A549 (cell line): ENCODE data around the gene FOXC2. TPM values are rescaled to one million over a fixed set of nuclear protein-coding genes. Genes with fewer than 3 reads are reported as not detected.

Experiments
- ATAC-seq, 2 experiments: fragments of 200-7000 bp in 1 of 2; fragments of >200 bp in 1 of 2; cut with Nextera tagmentation in 1 of 2; cut with Tn5 transposase in 1 of 2; 3 replicates each; pipeline versions ENCODE4 v1.8.0 to v1.9.1; 2018 to 2020; ENCODE audit warnings: mild to moderate bottlenecking in 1 of 2, moderate library complexity in 1 of 2
- CTCF ChIA-PET: fragments of 300-600 bp; sonication (Branson Sonifier 250); formaldehyde crosslinking; extraction: SDS; loops from one replicate; lab custom pipeline; 2021; ENCODE audit warnings: antibody characterized with exemption, inconsistent platforms; lab: Yijun Ruan, JAX
- POLR2A ChIA-PET: fragments of 350-600 bp; formaldehyde crosslinking; extraction: SDS; loops from one replicate; lab custom pipeline; 2021; ENCODE audit warnings: antibody characterized with exemption, inconsistent platforms; lab: Yijun Ruan, JAX
- DNase-seq, 2 experiments: peaks; one replicate each; pipeline versions ENCODE4 v3.0.0 to v3.0.0-alpha.2; 2011 to 2016; ENCODE audit warnings: low read depth in 1 of 2, low spot score in 1 of 2
- FAIRE-seq: peaks from 2 replicates; lab custom pipeline; 2011; peaks lifted over from hg19 to GRCh38; lab: Jason Lieb, UNC
- H3K27ac ChIP-seq, 2 experiments: fragments of >200 bp; sonication (Bioruptor Twin); formaldehyde crosslinking; 3 replicates each; pipeline ENCODE4 v1.5.1; 2016 to 2017
- H3K4me1 ChIP-seq: fragments of >200 bp; sonication (Bioruptor Twin); formaldehyde crosslinking; 3 replicates; pipeline ENCODE4 v1.6.1; 2016
- H3K4me2 ChIP-seq: fragments of >200 bp; sonication (Bioruptor Twin); formaldehyde crosslinking; 3 replicates; pipeline ENCODE4 v1.6.1; 2016
- H3K4me3 ChIP-seq: fragments of >200 bp; sonication (Bioruptor Twin); formaldehyde crosslinking; 3 replicates; pipeline ENCODE4 v1.5.1; 2016
- H3K9me3 ChIP-seq: fragments of >200 bp; sonication (Bioruptor Twin); formaldehyde crosslinking; 3 replicates; pipeline ENCODE4 v1.6.1; 2016
- CBX2 ChIP-seq: fragments of 200-600 bp; sonication (generic); IDR thresholded peaks from 2 replicates; pipeline ENCODE4 v1.6.1; 2016; ENCODE audit warnings: low read depth, mild to moderate bottlenecking, borderline replicate concordance
- CBX8 ChIP-seq: fragments of 200-600 bp; sonication (generic); IDR thresholded peaks from 2 replicates; pipeline ENCODE4 v1.6.1; 2016
- CEBPB ChIP-seq, 2 experiments: fragments of >200 bp in 1 of 2; sonication (Bioruptor Twin) in 1 of 2; formaldehyde crosslinking in 1 of 2; IDR thresholded peaks; 2 replicates each; pipeline ENCODE4 v1.6.1; 2012 to 2016
- CHD2 ChIP-seq: fragments of 150-350 bp; IDR thresholded peaks from 2 replicates; pipeline ENCODE4 v1.6.1; 2014; ENCODE audit warnings: low read length; ENCODE audit not compliant: partially characterized antibody
- EHF ChIP-seq: fragments of 250-450 bp; sonication (Bioruptor Pico); IDR thresholded peaks from 2 replicates; pipeline ENCODE4 v1.5.0; 2020; ENCODE audit warnings: mild to moderate bottlenecking
- EHMT2 ChIP-seq: fragments of 200-600 bp; sonication (generic); IDR thresholded peaks from 2 replicates; pipeline ENCODE4 v1.6.1; 2016; ENCODE audit warnings: antibody characterized with exemption, low read depth, mild to moderate bottlenecking, moderate library complexity
- ESRRA ChIP-seq: fragments of 150-350 bp; IDR thresholded peaks from 2 replicates; pipeline ENCODE4 v1.6.1; 2014; ENCODE audit warnings: mild to moderate bottlenecking, low read length, borderline replicate concordance
- GATA3 ChIP-seq: IDR thresholded peaks from 2 replicates; pipeline ENCODE4 v1.6.1; 2012; ENCODE audit warnings: borderline replicate concordance
- HOXA7 ChIP-seq: fragments of 250-450 bp; sonication (Bioruptor Pico); IDR thresholded peaks from 2 replicates; pipeline ENCODE4 v1.5.0; 2020; ENCODE audit warnings: mild to moderate bottlenecking, moderate library complexity
- HOXB13 ChIP-seq: fragments of 250-450 bp; sonication (Bioruptor Pico); IDR thresholded peaks from 2 replicates; pipeline ENCODE4 v1.5.0; 2020; ENCODE audit warnings: low read depth, mild to moderate bottlenecking, moderate library complexity
- JUN ChIP-seq, 2 experiments: fragments of >200 bp; sonication (Bioruptor Twin); formaldehyde crosslinking; IDR thresholded peaks; 2 replicates in 1 of 2; 3 replicates in 1 of 2; pipeline ENCODE4 v1.6.1; 2016 to 2017
- JUNB ChIP-seq: fragments of >200 bp; sonication (Bioruptor Twin); formaldehyde crosslinking; IDR thresholded peaks from 2 replicates; pipeline ENCODE4 v1.6.1; 2016
- MAFK ChIP-seq: fragments of 450-650 bp; IDR thresholded peaks from 2 replicates; pipeline ENCODE4 v1.6.1; 2014; ENCODE audit not compliant: partially characterized antibody
- MYC ChIP-seq: IDR thresholded peaks from 2 replicates; pipeline ENCODE4 v1.6.1; 2012; ENCODE audit warnings: mild to moderate bottlenecking, inconsistent platforms, low read length, improper control_type of control experiment, borderline replicate concordance
- NFE2L2 ChIP-seq: fragments of 150-350 bp; conservative IDR thresholded peaks from 2 replicates; pipeline ENCODE4 v1.6.1; 2014; ENCODE audit warnings: low read length
- RAD21 ChIP-seq, 2 experiments: fragments of >200 bp in 1 of 2; sonication (Bioruptor Twin) in 1 of 2; formaldehyde crosslinking in 1 of 2; IDR thresholded peaks in 1 of 2; conservative IDR thresholded peaks in 1 of 2; 2 replicates in 1 of 2; 3 replicates in 1 of 2; pipeline ENCODE4 v1.6.1; 2012 to 2018; ENCODE audit warnings: inconsistent platforms in 1 of 2
- SMC3 ChIP-seq: fragments of >200 bp; sonication (Bioruptor Twin); formaldehyde crosslinking; IDR thresholded peaks from 3 replicates; pipeline ENCODE4 v1.6.1; 2018; ENCODE audit warnings: inconsistent platforms
- SREBF2 ChIP-seq: fragments of 450-650 bp; IDR thresholded peaks from 2 replicates; pipeline ENCODE4 v1.6.1; 2014; ENCODE audit warnings: mild to moderate bottlenecking, moderate library complexity
- TP53 ChIP-seq: fragments of 250-450 bp; sonication (Bioruptor Pico); IDR thresholded peaks from 2 replicates; pipeline ENCODE4 v1.5.0; 2021; ENCODE audit warnings: mild to moderate bottlenecking, moderate library complexity
- ZC3H11A ChIP-seq: fragments of 450-650 bp; IDR thresholded peaks from 2 replicates; pipeline ENCODE4 v1.6.1; 2014; ENCODE audit warnings: antibody characterized with exemption, mild to moderate bottlenecking
- ZFP36 ChIP-seq: fragments of 450-650 bp; IDR thresholded peaks from 2 replicates; pipeline ENCODE4 v1.6.1; 2014; ENCODE audit warnings: borderline replicate concordance; ENCODE audit not compliant: partially characterized antibody
- ZSCAN20 ChIP-seq: fragments of 250-450 bp; sonication (Bioruptor Pico); IDR thresholded peaks from 2 replicates; pipeline ENCODE4 v1.8.0; 2022; ENCODE audit warnings: mild to moderate bottlenecking, moderate library complexity
- WGBS: methylation state at CpG from one replicate; pipeline ENCODE4 v1.1.6; 2017; ENCODE audit errors: missing lambda C conversion rate; 5-methylcytosine and 5-hydroxymethylcytosine counted together
- polyA plus RNA-seq, 4 experiments: library from polyadenylated mRNA; depleted of rRNA in 3 of 4; stranded (reverse); fragments of >200 nt; fragmentation: RNase III in 1 of 4; extraction: RNeasy Plus Mini Kit Qiagen cat#74134 plus additional on column Dnase treatment in 1 of 4; gene quantifications; 2 replicates in 3 of 4; 3 replicates in 1 of 4; pipeline ENCODE4 v1.2.3, GENCODE V29; 2011 to 2017
- TF ChIP-seq, protein P1 (sequence below): fragments of >200 bp; sonication (Bioruptor Twin); formaldehyde crosslinking; IDR thresholded peaks from 2 replicates; pipeline ENCODE4 v1.6.1; 2016
- TF ChIP-seq, protein P2 (sequence below): fragments of 200-600 bp; sonication (generic); IDR thresholded peaks from 2 replicates; pipeline ENCODE4 v1.6.1; 2016; ENCODE audit warnings: antibody characterized with exemption, mild to moderate bottlenecking, moderate library complexity
- TF ChIP-seq, protein P3 (sequence below): fragments of 250-450 bp; sonication (Bioruptor Pico); IDR thresholded peaks from 2 replicates; pipeline ENCODE4 v1.5.0; 2020; ENCODE audit warnings: low read depth, mild to moderate bottlenecking, moderate library complexity
- TF ChIP-seq, protein P4 (sequence below): IDR thresholded peaks from 2 replicates; pipeline ENCODE4 v1.6.1; 2012; ENCODE audit warnings: low read depth, borderline replicate concordance
- TF ChIP-seq, protein P5 (sequence below): fragments of 150-350 bp; IDR thresholded peaks from 2 replicates; pipeline ENCODE4 v1.6.1; 2014; ENCODE audit warnings: low read depth, mild to moderate bottlenecking, low read length
- TF ChIP-seq, protein P6 (sequence below): IDR thresholded peaks from 2 replicates; pipeline ENCODE4 v1.6.1; 2012

The FOXC2 gene
- polyA plus RNA-seq, 2 of the 4 experiments (the other 2 are of a cell fraction): 0.06 to 0.28 TPM

DNA sequence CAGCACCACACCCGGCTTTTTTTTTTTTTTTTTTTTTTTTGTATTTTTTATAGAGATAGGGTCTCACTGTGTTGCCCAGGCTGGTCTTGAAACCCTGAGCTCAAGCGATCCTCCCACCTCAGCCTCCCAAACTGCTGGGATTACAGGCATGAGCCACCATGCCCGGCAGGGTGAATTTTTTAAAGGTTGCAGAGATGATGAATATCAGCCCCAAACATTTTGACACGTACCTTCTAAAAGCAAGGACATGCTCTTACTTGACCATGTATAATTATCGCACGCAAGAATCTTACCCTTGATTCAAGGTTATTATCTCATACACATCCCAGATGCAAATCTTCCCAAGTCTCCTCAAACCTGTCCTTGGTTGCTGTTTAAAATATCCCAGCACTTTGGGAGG lies 4.3 kb upstream of the FOXC2 start:
- FAIRE-seq (no peak), ATAC-seq (no peak)
- CTCF ChIA-PET: interaction anchor here (0.7 to 9.3 kb wide), 13 partner anchors 11 to 717 kb away, joined by 3 to 170 read pairs (median 4); no protein-coding TSS in a partner anchor

DNA sequence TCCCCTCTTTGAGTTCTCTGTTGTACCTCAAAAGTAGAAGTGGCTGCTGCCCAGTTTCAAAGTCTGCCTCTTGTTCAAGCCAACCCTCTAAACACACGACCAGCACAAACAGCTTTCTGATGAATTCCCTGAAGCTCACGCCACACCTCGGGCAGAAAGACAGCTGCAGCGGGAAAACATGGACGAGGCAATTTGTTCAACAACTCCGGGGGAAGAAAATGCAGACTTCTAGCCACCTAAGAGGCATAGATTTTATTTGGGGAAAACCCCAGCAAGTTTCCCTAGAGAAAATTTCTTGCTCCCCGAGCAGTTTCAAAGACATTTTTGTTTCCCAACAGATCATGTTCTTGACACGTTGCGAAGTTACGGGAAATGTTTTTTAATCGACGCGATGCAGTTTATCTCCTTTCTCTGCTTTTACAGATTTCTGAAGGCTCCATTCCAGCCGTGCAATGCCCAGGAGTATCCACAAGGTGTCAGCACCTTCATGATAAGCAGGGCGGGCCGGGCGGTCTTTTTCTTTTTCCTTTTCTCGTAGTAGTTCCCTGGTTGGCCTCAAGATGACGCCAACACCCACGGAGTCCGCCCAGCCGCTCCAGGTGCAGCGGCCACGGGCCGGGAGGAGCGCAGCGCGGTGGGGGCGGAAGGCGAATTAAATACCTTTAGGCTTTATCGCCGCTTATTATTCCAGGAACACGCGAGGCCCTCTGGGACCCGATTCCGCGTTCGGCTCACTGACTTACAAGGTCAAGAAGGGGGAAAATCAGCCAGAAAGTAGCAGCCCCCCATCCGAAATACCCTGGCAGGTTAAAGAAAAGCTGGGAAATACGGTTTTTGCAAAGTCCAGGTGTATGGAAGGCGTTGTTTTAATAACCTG lies 2.9 kb upstream of the FOXC2 start:
- POLR2A ChIA-PET: no interaction called here
- CTCF ChIA-PET: interaction anchor here (0.6 to 9.3 kb wide), 112 partner anchors 10 to 831 kb away, joined by 3 to 170 read pairs (median 4); no protein-coding TSS in a partner anchor
- ATAC-seq (peak; percentile 51 to 87; a peak in 5 of 6 replicates), DNase-seq (peak; percentile 50 to 86), FAIRE-seq (no peak)
- H3K4me2 ChIP-seq: peak overlapping the region; percentile 82
- H3K27ac ChIP-seq: peak overlapping the region; percentile 71 to 79
- WGBS: 3% methylated on average over 41 of the region's 41 CpGs
- H3K4me3 ChIP-seq: peak overlapping the region; percentile 42
- peaks cover 9% of the 10 kb centered on the region; the same call in 1 of the 3 replicates for H3K4me1 ChIP-seq
- H3K9me3 ChIP-seq: no peaks in the 10 kb centered on the region
- TF ChIP-seq EHMT2: no peak
- TF ChIP-seq, protein P1, sequence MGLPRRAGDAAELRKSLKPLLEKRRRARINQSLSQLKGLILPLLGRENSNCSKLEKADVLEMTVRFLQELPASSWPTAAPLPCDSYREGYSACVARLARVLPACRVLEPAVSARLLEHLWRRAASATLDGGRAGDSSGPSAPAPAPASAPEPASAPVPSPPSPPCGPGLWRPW: no peak
- no peak for TF ChIP-seq CBX2
- TF ChIP-seq, protein P2, sequence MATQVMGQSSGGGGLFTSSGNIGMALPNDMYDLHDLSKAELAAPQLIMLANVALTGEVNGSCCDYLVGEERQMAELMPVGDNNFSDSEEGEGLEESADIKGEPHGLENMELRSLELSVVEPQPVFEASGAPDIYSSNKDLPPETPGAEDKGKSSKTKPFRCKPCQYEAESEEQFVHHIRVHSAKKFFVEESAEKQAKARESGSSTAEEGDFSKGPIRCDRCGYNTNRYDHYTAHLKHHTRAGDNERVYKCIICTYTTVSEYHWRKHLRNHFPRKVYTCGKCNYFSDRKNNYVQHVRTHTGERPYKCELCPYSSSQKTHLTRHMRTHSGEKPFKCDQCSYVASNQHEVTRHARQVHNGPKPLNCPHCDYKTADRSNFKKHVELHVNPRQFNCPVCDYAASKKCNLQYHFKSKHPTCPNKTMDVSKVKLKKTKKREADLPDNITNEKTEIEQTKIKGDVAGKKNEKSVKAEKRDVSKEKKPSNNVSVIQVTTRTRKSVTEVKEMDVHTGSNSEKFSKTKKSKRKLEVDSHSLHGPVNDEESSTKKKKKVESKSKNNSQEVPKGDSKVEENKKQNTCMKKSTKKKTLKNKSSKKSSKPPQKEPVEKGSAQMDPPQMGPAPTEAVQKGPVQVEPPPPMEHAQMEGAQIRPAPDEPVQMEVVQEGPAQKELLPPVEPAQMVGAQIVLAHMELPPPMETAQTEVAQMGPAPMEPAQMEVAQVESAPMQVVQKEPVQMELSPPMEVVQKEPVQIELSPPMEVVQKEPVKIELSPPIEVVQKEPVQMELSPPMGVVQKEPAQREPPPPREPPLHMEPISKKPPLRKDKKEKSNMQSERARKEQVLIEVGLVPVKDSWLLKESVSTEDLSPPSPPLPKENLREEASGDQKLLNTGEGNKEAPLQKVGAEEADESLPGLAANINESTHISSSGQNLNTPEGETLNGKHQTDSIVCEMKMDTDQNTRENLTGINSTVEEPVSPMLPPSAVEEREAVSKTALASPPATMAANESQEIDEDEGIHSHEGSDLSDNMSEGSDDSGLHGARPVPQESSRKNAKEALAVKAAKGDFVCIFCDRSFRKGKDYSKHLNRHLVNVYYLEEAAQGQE: no peak
- no peak for TF ChIP-seq CEBPB (IDR thresholded peaks at IDR 0.05)
- no peak for TF ChIP-seq HOXA7 (CRISPR knock-in tag)
- peak in 1 of 2 experiments; percentile 24; a peak in 1 of 5 replicates for TF ChIP-seq JUN (IDR thresholded peaks at IDR 0.05)
- TF ChIP-seq CHD2: no peak
- TF ChIP-seq TP53 (CRISPR knock-in tag): no peak
- TF ChIP-seq, protein P3, sequence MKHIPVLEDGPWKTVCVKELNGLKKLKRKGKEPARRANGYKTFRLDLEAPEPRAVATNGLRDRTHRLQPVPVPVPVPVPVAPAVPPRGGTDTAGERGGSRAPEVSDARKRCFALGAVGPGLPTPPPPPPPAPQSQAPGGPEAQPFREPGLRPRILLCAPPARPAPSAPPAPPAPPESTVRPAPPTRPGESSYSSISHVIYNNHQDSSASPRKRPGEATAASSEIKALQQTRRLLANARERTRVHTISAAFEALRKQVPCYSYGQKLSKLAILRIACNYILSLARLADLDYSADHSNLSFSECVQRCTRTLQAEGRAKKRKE (CRISPR knock-in tag): no peak
- TF ChIP-seq GATA3: no peak
- peak; percentile 100 for TF ChIP-seq SMC3
- no peak for TF ChIP-seq JUNB
- TF ChIP-seq, protein P4, sequence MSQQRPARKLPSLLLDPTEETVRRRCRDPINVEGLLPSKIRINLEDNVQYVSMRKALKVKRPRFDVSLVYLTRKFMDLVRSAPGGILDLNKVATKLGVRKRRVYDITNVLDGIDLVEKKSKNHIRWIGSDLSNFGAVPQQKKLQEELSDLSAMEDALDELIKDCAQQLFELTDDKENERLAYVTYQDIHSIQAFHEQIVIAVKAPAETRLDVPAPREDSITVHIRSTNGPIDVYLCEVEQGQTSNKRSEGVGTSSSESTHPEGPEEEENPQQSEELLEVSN: peak; percentile 38; the same call in 1 of the 2 replicates
- TF ChIP-seq ZC3H11A: no peak
- peak; percentile 100 for TF ChIP-seq RAD21 (conservative IDR thresholded peaks at IDR 0.05 in 1 of 2, IDR thresholded peaks at IDR 0.05 in 1 of 2)
- TF ChIP-seq HOXB13 (CRISPR knock-in tag): no peak
- no peak for TF ChIP-seq SREBF2

More for the DNA sequence above, 4.3 kb upstream of the FOXC2 start:
- DNase-seq: no peak
- Histone ChIP-seq H3K4me3 (no peak overlapping the region), H3K9me3 (no peaks in the 10 kb centered on the region), H3K27ac (no peak overlapping the region), H3K4me2 (no peak overlapping the region), H3K4me1 (peaks cover 9% of the 10 kb centered on the region; the same call in 1 of the 3 replicates)
- TF ChIP-seq EHF (no peak), ZSCAN20 (CRISPR knock-in tag) (no peak), EHMT2 (no peak), HOXA7 (CRISPR knock-in tag) (no peak), MYC (no peak), CBX8 (no peak), ZFP36 (no peak), JUNB (no peak), MAFK (no peak), NFE2L2 (no peak), JUN (IDR thresholded peaks at IDR 0.05) (no peak), ESRRA (no peak), SREBF2 (no peak), CEBPB (IDR thresholded peaks at IDR 0.05) (no peak)
- TF ChIP-seq, protein P5, sequence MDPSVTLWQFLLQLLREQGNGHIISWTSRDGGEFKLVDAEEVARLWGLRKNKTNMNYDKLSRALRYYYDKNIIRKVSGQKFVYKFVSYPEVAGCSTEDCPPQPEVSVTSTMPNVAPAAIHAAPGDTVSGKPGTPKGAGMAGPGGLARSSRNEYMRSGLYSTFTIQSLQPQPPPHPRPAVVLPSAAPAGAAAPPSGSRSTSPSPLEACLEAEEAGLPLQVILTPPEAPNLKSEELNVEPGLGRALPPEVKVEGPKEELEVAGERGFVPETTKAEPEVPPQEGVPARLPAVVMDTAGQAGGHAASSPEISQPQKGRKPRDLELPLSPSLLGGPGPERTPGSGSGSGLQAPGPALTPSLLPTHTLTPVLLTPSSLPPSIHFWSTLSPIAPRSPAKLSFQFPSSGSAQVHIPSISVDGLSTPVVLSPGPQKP: no peak
- TF ChIP-seq, protein P6, sequence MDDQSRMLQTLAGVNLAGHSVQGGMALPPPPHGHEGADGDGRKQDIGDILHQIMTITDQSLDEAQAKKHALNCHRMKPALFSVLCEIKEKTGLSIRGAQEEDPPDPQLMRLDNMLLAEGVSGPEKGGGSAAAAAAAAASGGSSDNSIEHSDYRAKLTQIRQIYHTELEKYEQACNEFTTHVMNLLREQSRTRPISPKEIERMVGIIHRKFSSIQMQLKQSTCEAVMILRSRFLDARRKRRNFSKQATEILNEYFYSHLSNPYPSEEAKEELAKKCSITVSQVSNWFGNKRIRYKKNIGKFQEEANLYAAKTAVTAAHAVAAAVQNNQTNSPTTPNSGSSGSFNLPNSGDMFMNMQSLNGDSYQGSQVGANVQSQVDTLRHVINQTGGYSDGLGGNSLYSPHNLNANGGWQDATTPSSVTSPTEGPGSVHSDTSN: no peak
- TF ChIP-seq, protein P4: no peak
- 72% methylated on average over 6 of the region's 6 CpGs for WGBS
- POLR2A ChIA-PET: no interaction called here
